Skin epidermis (tissue), 12 donors: Measurements from ENCODE around the gene ARID1B.
A peak's percentile ranks its signal among the peaks of the same experiment; 100 is the strongest.

ENCODE experiments used
- H3K27ac ChIP-seq, 21 experiments: fragments of 200-600 bp; sonication (generic) in 11 of 21; one replicate each; pipeline ENCODE4 v1.5.0; 2020; ENCODE audit warnings: mild to moderate bottlenecking in 3 of 21, inconsistent platforms in 2 of 21, moderate library complexity in 2 of 21
- H3K4me3 ChIP-seq, 7 experiments: fragments of 200-600 bp; sonication (generic) in 2 of 7; one replicate each; pipeline ENCODE4 v1.5.0; 2020; ENCODE audit warnings: inconsistent platforms in 2 of 7, mild to moderate bottlenecking in 2 of 7, moderate library complexity in 1 of 7

ARID1B gene

GRCh38 chr6:157164972-157165371, 387.8 kb downstream of the ARID1B start:
- H3K4me3 ChIP-seq, result no peak overlapping the region

GRCh38 chr6:157166784-157167183, 389.6 kb downstream of the ARID1B start:
- H3K4me3 ChIP-seq, result no peak overlapping the region
- no peak overlapping the region for H3K27ac ChIP-seq

More at GRCh38 chr6:157164972-157165371, 387.8 kb downstream of the ARID1B start:
- no peak overlapping the region for H3K27ac ChIP-seq

GRCh38 chr6:157167837-157168236, 390.7 kb downstream of the ARID1B start:
- no peak overlapping the region for H3K4me3 ChIP-seq
- no peak overlapping the region for H3K27ac ChIP-seq

GRCh38 chr6:157168471-157168870, 391.3 kb downstream of the ARID1B start:
- H3K27ac ChIP-seq, result no peak overlapping the region
- no peak overlapping the region for H3K4me3 ChIP-seq

- H3K4me3 ChIP-seq, result no peak overlapping the region
- H3K27ac ChIP-seq, result no peak overlapping the region
Measured at GRCh38 chr6:157169226-157169625, 392.0 kb downstream of the ARID1B start.

GRCh38 chr6:157169656-157170055, 392.5 kb downstream of the ARID1B start:
- Histone ChIP-seq H3K4me3 (no peak overlapping the region), H3K27ac (no peak overlapping the region)

- no peak overlapping the region for H3K27ac ChIP-seq
- no peak overlapping the region for H3K4me3 ChIP-seq
Measured at GRCh38 chr6:157170535-157170934, 393.4 kb downstream of the ARID1B start.

- Histone ChIP-seq H3K4me3 (no peak overlapping the region), H3K27ac (no peak overlapping the region)
Measured at GRCh38 chr6:157171801-157172200, 394.6 kb downstream of the ARID1B start.

GRCh38 chr6:157172231-157172701, 395.1 kb downstream of the ARID1B start:
- Histone ChIP-seq H3K27ac (no peak overlapping the region), H3K4me3 (no peak overlapping the region)

- no peak overlapping the region for H3K4me3 ChIP-seq
- no peak overlapping the region for H3K27ac ChIP-seq
Measured at GRCh38 chr6:157172830-157173536, 395.8 kb downstream of the ARID1B start.

GRCh38 chr6:157173776-157174175, 396.6 kb downstream of the ARID1B start:
- Histone ChIP-seq H3K27ac (no peak overlapping the region), H3K4me3 (no peak overlapping the region)

GRCh38 chr6:157174731-157175130, 397.6 kb downstream of the ARID1B start:
- no peak overlapping the region for H3K27ac ChIP-seq
- no peak overlapping the region for H3K4me3 ChIP-seq

- no peak overlapping the region for H3K4me3 ChIP-seq
- H3K27ac ChIP-seq, result no peak overlapping the region
Measured at GRCh38 chr6:157177731-157178336, 400.7 kb downstream of the ARID1B start.

- Histone ChIP-seq H3K4me3 (no peak overlapping the region), H3K27ac (peak overlapping the region in 4 of 21 experiments; percentile 3 to 55 (median 34))
Measured at GRCh38 chr6:157181649-157182048, 404.5 kb downstream of the ARID1B start.

GRCh38 chr6:157182503-157183264, 405.5 kb downstream of the ARID1B start:
- Histone ChIP-seq H3K4me3 (no peak overlapping the region), H3K27ac (peak overlapping the region in 4 of 21 experiments; percentile 5 to 55 (median 26))

- Histone ChIP-seq H3K27ac (peak overlapping the region in 4 of 21 experiments; percentile 1 to 53 (median 32)), H3K4me3 (no peak overlapping the region)
Measured at GRCh38 chr6:157184202-157185015, 407.2 kb downstream of the ARID1B start.

GRCh38 chr6:157185171-157185570, 408.0 kb downstream of the ARID1B start:
- H3K4me3 ChIP-seq, result no peak overlapping the region
- H3K27ac ChIP-seq, result peak overlapping the region in 1 of 21 experiments; percentile 53

- H3K4me3 ChIP-seq, result no peak overlapping the region
- peak overlapping the region in 1 of 21 experiments; percentile 32 for H3K27ac ChIP-seq
Measured at GRCh38 chr6:157185986-157186385, 408.8 kb downstream of the ARID1B start.

- no peak overlapping the region for H3K4me3 ChIP-seq
- peak overlapping the region in 2 of 21 experiments; percentile 26 to 44 for H3K27ac ChIP-seq
Measured at GRCh38 chr6:157186785-157187181, 409.6 kb downstream of the ARID1B start.
